ENCODE results near the gene FAM83C. TPM values are rescaled to one million over a fixed set of nuclear protein-coding genes. Genes with fewer than 3 reads are reported as not detected.

Gene FAM83C
- total RNA-seq, 1 donor from 2014 or later, result not detected

GRCh38 chr20:35243986-35244385 lies 48.2 kb downstream of the FAM83C start:
- intact Hi-C loops (cut with micrococcal nuclease), result no loop called here

GRCh38 chr20:35243317-35243716 lies 48.9 kb downstream of the FAM83C start:
- intact Hi-C loops (cut with micrococcal nuclease), result no loop called here

- intact Hi-C loops (cut with micrococcal nuclease), result no loop called here
Observed at GRCh38 chr20:35240811-35241293, 51.4 kb downstream of the FAM83C start.

- intact Hi-C loops (cut with micrococcal nuclease), result no loop called here
Observed at GRCh38 chr20:35240083-35240810, 52.0 kb downstream of the FAM83C start.

- intact Hi-C loops (cut with micrococcal nuclease), result no loop called here
Observed at GRCh38 chr20:35238735-35239134, 53.5 kb downstream of the FAM83C start.

GRCh38 chr20:35238170-35238569 lies 54.1 kb downstream of the FAM83C start:
- intact Hi-C loops (cut with micrococcal nuclease), result no loop called here

- intact Hi-C loops (cut with micrococcal nuclease), result no loop called here
Observed at GRCh38 chr20:35237486-35237885, 54.7 kb downstream of the FAM83C start.

- intact Hi-C loops (cut with micrococcal nuclease), result no loop called here
Observed at GRCh38 chr20:35235881-35236280, 56.3 kb downstream of the FAM83C start.

Other genes starting within 250 kb of the FAM83C start
- gene TRPC4AP, start 199.6 kb downstream of the FAM83C start, total RNA-seq, result 59.2 and 60.7 TPM in 2 replicates
- gene EDEM2, start 145.1 kb downstream of the FAM83C start, total RNA-seq, result 28.1 and 28.3 TPM in 2 replicates
- 0.34 and 0.61 TPM in 2 replicates for gene PROCR, start 120.4 kb downstream of the FAM83C start, total RNA-seq
- 0.10 and 0.12 TPM in 2 replicates for gene MMP24, start 65.7 kb downstream of the FAM83C start, total RNA-seq
- 32.5 and 34.0 TPM in 2 replicates for gene MMP24OS, start 14.3 kb downstream of the FAM83C start, total RNA-seq
- 115 and 118 TPM in 2 replicates for gene EIF6, start 7.7 kb downstream of the FAM83C start, total RNA-seq
- 43.6 and 59.8 TPM in 2 replicates for gene UQCC1, start 119.5 kb upstream of the FAM83C start, total RNA-seq
- gene GDF5, start 145.8 kb upstream of the FAM83C start, total RNA-seq, result 0.07 TPM in 1 of 2 replicates, not detected in the other
- gene CEP250, start 163.2 kb upstream of the FAM83C start, total RNA-seq, result 69.9 and 74.1 TPM in 2 replicates
- not detected in 2 replicates for gene C20orf173, start 237.2 kb upstream of the FAM83C start, total RNA-seq
- gene ERGIC3, start 249.7 kb upstream of the FAM83C start, total RNA-seq, result 140 and 149 TPM in 2 replicates

All from T-helper 1 cell treated with Interleukin-12 subunit alpha and Interleukin-12 subunit beta and Interleukin-4 antibody, amounts not matched to agents 30 ng/mL and 1 ng/mL, for 36 hours (primary cell).